Mesendoderm (in vitro differentiated cells): ENCODE results near the gene S100A10.

Experiments used
- DNase-seq: peaks from one replicate; pipeline ENCODE4 v3.0.0; 2013
- H2AK5ac ChIP-seq: 2 replicates; pipeline ENCODE4 v1.6.1; 2013; ENCODE audit warnings: low read length, inconsistent platforms
- H2BK120ac ChIP-seq: 2 replicates; pipeline ENCODE4 v1.6.1; 2013; ENCODE audit warnings: low read depth, mild to moderate bottlenecking, low read length, moderate library complexity, mixed read lengths
- H2BK15ac ChIP-seq: replicated peaks from 2 replicates; pipeline ENCODE4 v1.6.1; 2013; ENCODE audit warnings: low read depth, mild to moderate bottlenecking, moderate library complexity
- H2BK5ac ChIP-seq: 2 replicates; pipeline ENCODE4 v1.6.1; 2013; ENCODE audit warnings: low read length, inconsistent platforms
- H3K18ac ChIP-seq: 2 replicates; pipeline ENCODE4 v1.6.1; 2013; ENCODE audit warnings: mild to moderate bottlenecking, low read length, mixed read lengths
- H3K23ac ChIP-seq: one replicate; pipeline ENCODE4 v1.6.1; 2013; ENCODE audit warnings: low read length
- H3K27ac ChIP-seq: 2 replicates; pipeline ENCODE4 v1.5.1; 2013; ENCODE audit warnings: low read depth, mild to moderate bottlenecking, inconsistent platforms, low read length, moderate library complexity
- H3K27me3 ChIP-seq: 2 replicates; pipeline ENCODE4 v1.6.1; 2013; ENCODE audit warnings: low read length, control low read depth, mild to moderate bottlenecking, inconsistent platforms; ENCODE audit not compliant: insufficient read depth, poor library complexity
- H3K36me3 ChIP-seq: 2 replicates; pipeline ENCODE4 v1.6.1; 2013; ENCODE audit warnings: low read length, inconsistent platforms; ENCODE audit not compliant: control insufficient read depth, insufficient read depth
- H3K4ac ChIP-seq: one replicate; pipeline ENCODE4 v1.6.1; 2013; ENCODE audit warnings: low read depth, mild to moderate bottlenecking, low read length, moderate library complexity
- H3K4me1 ChIP-seq: 2 replicates; pipeline ENCODE4 v1.6.1; 2013; ENCODE audit warnings: low read depth, low read length, inconsistent platforms; ENCODE audit not compliant: control insufficient read depth
- H3K4me2 ChIP-seq: 2 replicates; pipeline ENCODE4 v1.6.1; 2013; ENCODE audit warnings: low read length
- H3K4me3 ChIP-seq: 2 replicates; pipeline ENCODE4 v1.5.1; 2013; ENCODE audit warnings: mild to moderate bottlenecking, low read length
- H3K56ac ChIP-seq: one replicate; pipeline ENCODE4 v1.6.1; 2013; ENCODE audit warnings: low read length
- H3K79me1 ChIP-seq: 2 replicates; pipeline ENCODE4 v1.6.1; 2013; ENCODE audit warnings: low read length, inconsistent platforms
- H3K79me2 ChIP-seq: 2 replicates; pipeline ENCODE4 v1.6.1; 2013; ENCODE audit warnings: mild to moderate bottlenecking, low read length; ENCODE audit not compliant: control insufficient read depth, insufficient read depth
- H3K9ac ChIP-seq: 2 replicates; pipeline ENCODE4 v1.6.1; 2013; ENCODE audit warnings: low read length, inconsistent platforms
- H4K5ac ChIP-seq: one replicate; pipeline ENCODE4 v1.6.1; 2013; ENCODE audit warnings: low read length
- H4K8ac ChIP-seq: one replicate; pipeline ENCODE4 v1.6.1; 2013; ENCODE audit warnings: low read depth, mild to moderate bottlenecking, control low read depth, low read length, moderate library complexity
- WGBS: extraction: QIAGEN DNeasy Blood & Tissue Kit; methylation state at CpG from one replicate; pipeline ENCODE4 v1.1.7; 2013; ENCODE audit warnings: low lambda C conversion rate, missing lambda C conversion rate; ENCODE audit not compliant: insufficient coverage; ENCODE audit errors: extremely low coverage; 5-methylcytosine and 5-hydroxymethylcytosine counted together

The S100A10 gene

DNA sequence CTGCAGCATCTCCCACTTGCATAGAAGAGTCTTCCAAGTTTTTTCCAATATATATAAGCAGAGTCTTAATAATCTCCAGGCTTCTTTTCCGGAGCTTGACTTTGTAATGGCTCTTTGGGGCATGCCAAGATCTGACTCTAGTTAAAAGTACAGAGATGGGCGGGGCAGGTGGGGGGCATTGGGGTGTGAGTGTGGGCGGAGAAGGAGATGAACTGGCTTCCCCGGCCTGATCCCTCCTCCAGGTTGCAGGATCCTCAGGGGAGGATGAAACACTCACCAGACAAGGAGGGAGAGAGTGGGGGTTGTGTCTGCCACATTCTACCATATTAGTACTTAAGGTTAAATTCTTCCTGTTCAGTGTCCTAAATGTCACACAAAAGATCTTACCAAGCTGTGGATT, 23.0 kb downstream of the S100A10 start:
- Histone ChIP-seq H4K8ac (no peak overlapping the region), H3K56ac (no peak overlapping the region), H3K9ac (no peak overlapping the region), H3K36me3 (no peaks in the 10 kb centered on the region), H2BK5ac (no peak overlapping the region), H2BK120ac (no peak overlapping the region), H3K4me3 (no peak overlapping the region), H4K5ac (no peak overlapping the region), H2BK15ac (no peak overlapping the region), H3K79me1 (no peaks in the 10 kb centered on the region), H3K79me2 (no peaks in the 10 kb centered on the region), H3K4me2 (no peak overlapping the region), H2AK5ac (no peak overlapping the region), H3K27ac (no peak overlapping the region), H3K27me3 (no peaks in the 10 kb centered on the region), H3K4ac (no peak overlapping the region), H3K18ac (no peak overlapping the region), H3K4me1 (peaks cover 5% of the 10 kb centered on the region), H3K23ac (no peak overlapping the region)
- no peak for DNase-seq
- WGBS = no CpG with 5 or more reads among the region's 4 CpGs

- Histone ChIP-seq H2BK15ac (no peak overlapping the region), H2AK5ac (no peak overlapping the region), H3K4me2 (no peak overlapping the region), H2BK5ac (no peak overlapping the region), H3K18ac (no peak overlapping the region), H3K79me1 (no peaks in the 10 kb centered on the region), H3K4ac (no peak overlapping the region), H3K79me2 (no peaks in the 10 kb centered on the region), H3K4me1 (peaks cover 5% of the 10 kb centered on the region), H3K56ac (no peak overlapping the region), H2BK120ac (no peak overlapping the region), H3K9ac (no peak overlapping the region), H4K8ac (no peak overlapping the region), H3K27ac (no peak overlapping the region), H4K5ac (no peak overlapping the region), H3K36me3 (no peaks in the 10 kb centered on the region), H3K23ac (no peak overlapping the region), H3K4me3 (no peak overlapping the region), H3K27me3 (no peaks in the 10 kb centered on the region)
- no peak for DNase-seq
- WGBS = no CpG with 5 or more reads among the region's 5 CpGs
Observed at GRCh38 chr1:151970128-151970527, 23.5 kb downstream of the S100A10 start.

GRCh38 chr1:151968791-151969399, 24.8 kb downstream of the S100A10 start:
- no peak overlapping the region for H4K8ac ChIP-seq
- no peak overlapping the region for H2BK120ac ChIP-seq
- no peak overlapping the region for H3K18ac ChIP-seq
- no peak overlapping the region for H3K56ac ChIP-seq
- no peak for DNase-seq
- H4K5ac ChIP-seq = no peak overlapping the region
- H3K79me2 ChIP-seq = no peaks in the 10 kb centered on the region
- H3K9ac ChIP-seq = no peak overlapping the region
- H2AK5ac ChIP-seq = no peak overlapping the region
- H3K4ac ChIP-seq = no peak overlapping the region
- no CpG with 5 or more reads among the region's 3 CpGs for WGBS
- H2BK5ac ChIP-seq = no peak overlapping the region
- H3K36me3 ChIP-seq = no peaks in the 10 kb centered on the region
- H3K4me3 ChIP-seq = no peak overlapping the region
- no peak overlapping the region for H2BK15ac ChIP-seq
- H3K27me3 ChIP-seq = no peaks in the 10 kb centered on the region
- no peak overlapping the region for H3K23ac ChIP-seq
- H3K4me2 ChIP-seq = no peak overlapping the region
- no peaks in the 10 kb centered on the region for H3K79me1 ChIP-seq
- peaks cover 5% of the 10 kb centered on the region for H3K4me1 ChIP-seq
- no peak overlapping the region for H3K27ac ChIP-seq

- Histone ChIP-seq H3K27me3 (no peaks in the 10 kb centered on the region), H2AK5ac (no peak overlapping the region), H4K5ac (no peak overlapping the region), H3K79me1 (no peaks in the 10 kb centered on the region), H4K8ac (no peak overlapping the region), H3K4me1 (peaks cover 5% of the 10 kb centered on the region), H3K4me3 (no peak overlapping the region), H3K27ac (no peak overlapping the region), H3K79me2 (no peaks in the 10 kb centered on the region), H3K18ac (no peak overlapping the region), H3K4ac (no peak overlapping the region), H3K9ac (no peak overlapping the region), H2BK120ac (no peak overlapping the region), H3K56ac (no peak overlapping the region), H2BK5ac (no peak overlapping the region), H3K4me2 (no peak overlapping the region), H3K23ac (no peak overlapping the region), H2BK15ac (no peak overlapping the region), H3K36me3 (no peaks in the 10 kb centered on the region)
- WGBS = no CpG with 5 or more reads among the region's 4 CpGs
- DNase-seq = peak; percentile 79
Observed at GRCh38 chr1:151968058-151968457, 25.6 kb downstream of the S100A10 start.

- Histone ChIP-seq H2BK15ac (no peak overlapping the region), H3K9ac (no peak overlapping the region), H2AK5ac (no peak overlapping the region), H3K4me3 (no peak overlapping the region), H3K27me3 (no peaks in the 10 kb centered on the region), H3K56ac (no peak overlapping the region), H3K79me1 (no peaks in the 10 kb centered on the region), H4K8ac (no peak overlapping the region), H3K79me2 (no peaks in the 10 kb centered on the region), H3K4me1 (no peaks in the 10 kb centered on the region), H3K4me2 (no peak overlapping the region), H3K23ac (no peak overlapping the region), H2BK120ac (no peak overlapping the region), H2BK5ac (no peak overlapping the region), H3K36me3 (no peaks in the 10 kb centered on the region), H3K18ac (no peak overlapping the region), H3K27ac (no peak overlapping the region), H4K5ac (no peak overlapping the region), H3K4ac (no peak overlapping the region)
- no peak for DNase-seq
- no CpG with 5 or more reads among the region's 1 CpG for WGBS
Observed at GRCh38 chr1:151967091-151967490, 26.6 kb downstream of the S100A10 start.

DNA sequence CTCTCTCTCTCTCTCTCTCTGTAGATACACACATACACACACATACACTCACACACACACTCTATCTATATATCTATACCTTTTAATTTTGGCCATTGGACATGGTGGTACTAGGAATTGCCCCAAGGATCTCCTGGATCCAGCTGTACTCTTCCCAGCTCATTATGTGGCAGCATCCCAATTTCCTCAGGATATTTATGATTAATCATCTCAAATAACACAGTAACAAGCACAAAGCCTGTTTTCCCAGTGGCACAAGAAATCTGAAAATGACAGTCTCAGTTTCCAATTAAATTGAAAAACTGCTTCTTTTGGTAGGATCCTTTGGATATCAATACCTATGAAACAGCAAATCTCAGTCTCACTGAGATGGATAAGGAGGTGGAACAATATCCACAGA, 27.6 kb downstream of the S100A10 start:
- H3K27ac ChIP-seq = no peak overlapping the region
- no peak overlapping the region for H3K4me2 ChIP-seq
- no peaks in the 10 kb centered on the region for H3K4me1 ChIP-seq
- no peak overlapping the region for H3K18ac ChIP-seq
- no peak overlapping the region for H3K4ac ChIP-seq
- no peaks in the 10 kb centered on the region for H3K27me3 ChIP-seq
- H2AK5ac ChIP-seq = no peak overlapping the region
- H3K9ac ChIP-seq = no peak overlapping the region
- H2BK5ac ChIP-seq = no peak overlapping the region
- no peaks in the 10 kb centered on the region for H3K36me3 ChIP-seq
- no peak overlapping the region for H3K4me3 ChIP-seq
- H4K5ac ChIP-seq = no peak overlapping the region
- no peaks in the 10 kb centered on the region for H3K79me2 ChIP-seq
- no peak overlapping the region for H3K56ac ChIP-seq
- H2BK120ac ChIP-seq = no peak overlapping the region
- H2BK15ac ChIP-seq = peak overlapping the region; percentile 27
- H4K8ac ChIP-seq = no peak overlapping the region
- DNase-seq = no peak
- H3K23ac ChIP-seq = no peak overlapping the region
- H3K79me1 ChIP-seq = no peaks in the 10 kb centered on the region
